Activated CD8-positive, alpha-beta T cell treated with anti-CD3 and anti-CD28 coated beads, Interleukin-2, amount 10 ng/mL, durations not matched to agents 7 days and 5 days (primary cell): Measurements from ENCODE around the gene TSPAN9. TPM values are rescaled to one million over a fixed set of nuclear protein-coding genes. Genes with fewer than 3 reads are reported as not detected.
A peak's percentile ranks its signal among the peaks of the same experiment; 100 is the strongest.

Source experiments
- ATAC-seq: fragments of 150-1000 bp; cut with Tn5 transposase; one replicate; pipeline ENCODE4 v1.10.0; 2021; ENCODE audit warnings: moderate library complexity
- CTCF ChIA-PET: fragments of 350-600 bp; sonication (Branson Sonifier 250); formaldehyde crosslinking; loops from one replicate; lab custom pipeline; 2021; ENCODE audit warnings: antibody characterized with exemption; lab: Charles Lee
- POLR2A ChIA-PET: fragments of 350-600 bp; sonication (Branson Sonifier 250); formaldehyde crosslinking; loops from one replicate; lab custom pipeline; 2021; ENCODE audit warnings: antibody characterized with exemption; lab: Charles Lee
- DNase-seq: peaks from one replicate; pipeline ENCODE4 v3.0.0-alpha.2; 2020
- H3K27ac Mint-ChIP-seq: one replicate; pipeline ENCODE4 v1.8.0; 2021; ENCODE audit warnings: mild to moderate bottlenecking, mixed read lengths
- H3K27me3 Mint-ChIP-seq: one replicate; pipeline ENCODE4 v1.8.0; 2021; ENCODE audit warnings: low read depth, mixed read lengths
- H3K36me3 Mint-ChIP-seq: one replicate; pipeline ENCODE4 v1.8.0; 2021; ENCODE audit warnings: low read depth, mixed read lengths
- H3K4me1 Mint-ChIP-seq: one replicate; pipeline ENCODE4 v1.8.0; 2021; ENCODE audit warnings: low read depth, mixed read lengths
- H3K4me3 Mint-ChIP-seq: one replicate; pipeline ENCODE4 v1.8.0; 2021; ENCODE audit warnings: mild to moderate bottlenecking, mixed read lengths
- H3K9me3 Mint-ChIP-seq: one replicate; pipeline ENCODE4 v1.8.0; 2022; ENCODE audit warnings: mixed read lengths; ENCODE audit not compliant: insufficient read depth
- total RNA-seq, 2 experiments: library from RNA; stranded (reverse); gene quantifications; one replicate each; pipeline ENCODE4 v1.2.3, GENCODE V29; 2021

Gene TSPAN9
- total RNA-seq, 2 experiments from 2014 or later = not detected

GRCh38 chr12:3263939-3264922 lies 187.1 kb downstream of the TSPAN9 start:
- ChIA-PET POLR2A (no interaction called here), CTCF (no interaction called here)
- ATAC-seq (no peak), DNase-seq (no peak)
- Mint-ChIP-seq H3K27me3 (no peaks in the 10 kb centered on the region), H3K9me3 (no peaks in the 10 kb centered on the region), H3K4me3 (no peak overlapping the region), H3K36me3 (no peaks in the 10 kb centered on the region), H3K27ac (no peak overlapping the region), H3K4me1 (no peaks in the 10 kb centered on the region)

- H3K4me3 Mint-ChIP-seq = no peak overlapping the region
- DNase-seq (no peak), ATAC-seq (no peak)
- no peaks in the 10 kb centered on the region for H3K27me3 Mint-ChIP-seq
- no peaks in the 10 kb centered on the region for H3K4me1 Mint-ChIP-seq
- H3K9me3 Mint-ChIP-seq = no peaks in the 10 kb centered on the region
- no peak overlapping the region for H3K27ac Mint-ChIP-seq
- ChIA-PET POLR2A (interaction anchor here (0.7 kb wide), 1 partner anchor 8 kb away, joined by 3 read pairs; no protein-coding TSS in a partner anchor), CTCF (interaction anchor here (1.2 kb wide), 1 partner anchor 192 kb away, joined by 3 read pairs; no protein-coding TSS in a partner anchor)
- H3K36me3 Mint-ChIP-seq = no peaks in the 10 kb centered on the region
Measured at GRCh38 chr12:3265406-3265805, 188.2 kb downstream of the TSPAN9 start.

GRCh38 chr12:3266638-3267037 lies 189.5 kb downstream of the TSPAN9 start:
- Mint-ChIP-seq H3K27me3 (peaks cover 3% of the 10 kb centered on the region), H3K9me3 (no peaks in the 10 kb centered on the region), H3K4me1 (no peaks in the 10 kb centered on the region), H3K4me3 (no peak overlapping the region), H3K27ac (no peak overlapping the region), H3K36me3 (no peaks in the 10 kb centered on the region)
- ChIA-PET POLR2A (no interaction called here), CTCF (interaction anchor here (1.1 kb wide), 1 partner anchor 9 kb away, joined by 3 read pairs; no protein-coding TSS in a partner anchor)
- DNase-seq (no peak), ATAC-seq (no peak)

GRCh38 chr12:3267690-3268089 lies 190.5 kb downstream of the TSPAN9 start:
- H3K4me1 Mint-ChIP-seq = no peaks in the 10 kb centered on the region
- H3K27ac Mint-ChIP-seq = no peak overlapping the region
- ATAC-seq (no peak), DNase-seq (no peak)
- H3K36me3 Mint-ChIP-seq = no peaks in the 10 kb centered on the region
- ChIA-PET POLR2A (interaction anchor here (0.6 kb wide), 1 partner anchor 191 kb away, joined by 3 read pairs; no protein-coding TSS in a partner anchor), CTCF (interaction anchor here (1.1 kb wide), 1 partner anchor 8 kb away, joined by 3 read pairs; no protein-coding TSS in a partner anchor)
- peaks cover 3% of the 10 kb centered on the region for H3K27me3 Mint-ChIP-seq
- no peak overlapping the region for H3K4me3 Mint-ChIP-seq
- no peaks in the 10 kb centered on the region for H3K9me3 Mint-ChIP-seq

GRCh38 chr12:3269594-3269993 lies 192.4 kb downstream of the TSPAN9 start:
- ChIA-PET CTCF (interaction anchor here (1.1 kb wide), 1 partner anchor 31 kb away, joined by 3 read pairs; no protein-coding TSS in a partner anchor), POLR2A (no interaction called here)
- ATAC-seq (no peak), DNase-seq (no peak)
- Mint-ChIP-seq H3K9me3 (no peaks in the 10 kb centered on the region), H3K27ac (no peak overlapping the region), H3K36me3 (no peaks in the 10 kb centered on the region), H3K4me1 (no peaks in the 10 kb centered on the region), H3K4me3 (no peak overlapping the region), H3K27me3 (peaks cover 3% of the 10 kb centered on the region)

GRCh38 chr12:3271146-3271545 lies 194.0 kb downstream of the TSPAN9 start:
- Mint-ChIP-seq H3K9me3 (no peaks in the 10 kb centered on the region), H3K27ac (no peak overlapping the region), H3K36me3 (no peaks in the 10 kb centered on the region), H3K27me3 (peaks cover 5% of the 10 kb centered on the region), H3K4me3 (no peak overlapping the region), H3K4me1 (no peaks in the 10 kb centered on the region)
- ATAC-seq (no peak), DNase-seq (no peak)
- POLR2A ChIA-PET = no interaction called here
- CTCF ChIA-PET = interaction anchor here (1.6 kb wide), 1 partner anchor 29 kb away, joined by 6 read pairs; no protein-coding TSS in a partner anchor

GRCh38 chr12:3271639-3272038 lies 194.5 kb downstream of the TSPAN9 start:
- no peaks in the 10 kb centered on the region for H3K36me3 Mint-ChIP-seq
- no peak overlapping the region for H3K4me3 Mint-ChIP-seq
- H3K27me3 Mint-ChIP-seq = peaks cover 5% of the 10 kb centered on the region
- ATAC-seq (no peak), DNase-seq (no peak)
- H3K27ac Mint-ChIP-seq = no peak overlapping the region
- H3K9me3 Mint-ChIP-seq = no peaks in the 10 kb centered on the region
- POLR2A ChIA-PET = no interaction called here
- CTCF ChIA-PET = interaction anchor here (1.6 kb wide), 1 partner anchor 28 kb away, joined by 6 read pairs; no protein-coding TSS in a partner anchor
- H3K4me1 Mint-ChIP-seq = no peaks in the 10 kb centered on the region

- Mint-ChIP-seq H3K4me3 (no peak overlapping the region), H3K27me3 (peaks cover 5% of the 10 kb centered on the region), H3K9me3 (no peaks in the 10 kb centered on the region), H3K27ac (no peak overlapping the region), H3K4me1 (no peaks in the 10 kb centered on the region), H3K36me3 (no peaks in the 10 kb centered on the region)
- ATAC-seq (no peak), DNase-seq (no peak)
- ChIA-PET POLR2A (interaction anchor here (0.5 kb wide), 1 partner anchor 7 kb away, joined by 3 read pairs; no protein-coding TSS in a partner anchor), CTCF (interaction anchor here (0.8 to 1.6 kb wide), 2 partner anchors 27 to 120 kb away, joined by 3 to 7 read pairs; no protein-coding TSS in a partner anchor)
Measured at GRCh38 chr12:3272958-3273357, 195.8 kb downstream of the TSPAN9 start.

- H3K27ac Mint-ChIP-seq = no peak overlapping the region
- ChIA-PET CTCF (interaction anchor here (0.8 to 1.6 kb wide), 2 partner anchors 26 to 120 kb away, joined by 3 to 7 read pairs; no protein-coding TSS in a partner anchor), POLR2A (interaction anchor here (0.5 kb wide), 1 partner anchor 8 kb away, joined by 3 read pairs; no protein-coding TSS in a partner anchor)
- no peaks in the 10 kb centered on the region for H3K9me3 Mint-ChIP-seq
- DNase-seq (no peak), ATAC-seq (no peak)
- H3K27me3 Mint-ChIP-seq = peaks cover 5% of the 10 kb centered on the region
- H3K4me3 Mint-ChIP-seq = no peak overlapping the region
- no peaks in the 10 kb centered on the region for H3K36me3 Mint-ChIP-seq
- H3K4me1 Mint-ChIP-seq = no peaks in the 10 kb centered on the region
Measured at GRCh38 chr12:3273409-3273853, 196.3 kb downstream of the TSPAN9 start.

- ChIA-PET CTCF (interaction anchor here (0.6 to 3.9 kb wide), 21 partner anchors 13 to 377 kb away, joined by 3 to 49 read pairs (median 5); no protein-coding TSS in a partner anchor), POLR2A (no interaction called here)
- H3K27me3 Mint-ChIP-seq = peaks cover 9% of the 10 kb centered on the region
- DNase-seq (no peak), ATAC-seq (no peak)
- H3K36me3 Mint-ChIP-seq = no peaks in the 10 kb centered on the region
- H3K9me3 Mint-ChIP-seq = no peaks in the 10 kb centered on the region
- H3K27ac Mint-ChIP-seq = no peak overlapping the region
- no peaks in the 10 kb centered on the region for H3K4me1 Mint-ChIP-seq
- no peak overlapping the region for H3K4me3 Mint-ChIP-seq
Measured at GRCh38 chr12:3274664-3275063, 197.5 kb downstream of the TSPAN9 start.

- ChIA-PET CTCF (interaction anchor here (0.6 to 3.9 kb wide), 34 partner anchors 8 to 543 kb away, joined by 3 to 49 read pairs (median 4); no protein-coding TSS in a partner anchor), POLR2A (no interaction called here)
- H3K27me3 Mint-ChIP-seq = peaks cover 9% of the 10 kb centered on the region
- no peaks in the 10 kb centered on the region for H3K36me3 Mint-ChIP-seq
- DNase-seq (peak; percentile 79), ATAC-seq (peak; percentile 89)
- H3K27ac Mint-ChIP-seq = no peak overlapping the region
- no peaks in the 10 kb centered on the region for H3K4me1 Mint-ChIP-seq
- H3K4me3 Mint-ChIP-seq = no peak overlapping the region
- no peaks in the 10 kb centered on the region for H3K9me3 Mint-ChIP-seq
Measured at GRCh38 chr12:3275171-3276041, 198.2 kb downstream of the TSPAN9 start.
